Right renal pelvis (tissue), 4 donors: ENCODE data around the gene IL27RA. TPM values are rescaled to one million over a fixed set of nuclear protein-coding genes. Genes with fewer than 3 reads are reported as not detected.
A peak's percentile ranks its signal among the peaks of the same experiment; 100 is the strongest.

Source experiments
- DNase-seq, 4 donors: peaks; one replicate each; pipeline ENCODE4 v3.0.0-alpha.2; 2013; ENCODE audit warnings: low read depth in 4 of 4, low spot score in 3 of 4, missing footprints in 1 of 4
- polyA plus RNA-seq, 4 donors: library from polyadenylated mRNA; unstranded; fragments of 120-200 nt; gene quantifications; one replicate each; pipeline ENCODE4 v1.2.1, GENCODE V29; 2013; ENCODE audit not compliant: insufficient read length in 4 of 4

IL27RA gene
- polyA plus RNA-seq, 4 donors, result 6.5 to 8.2 (median 7.3) TPM

- no peak for DNase-seq
Observed at GRCh38 chr19:14056741-14057356, 25.3 kb downstream of the IL27RA start.

GRCh38 chr19:14058182-14059092 lies 26.9 kb downstream of the IL27RA start:
- no peak for DNase-seq

GRCh38 chr19:14059093-14059480 lies 27.5 kb downstream of the IL27RA start:
- no peak for DNase-seq

- no peak for DNase-seq
Observed at GRCh38 chr19:14059652-14060155, 28.1 kb downstream of the IL27RA start.

GRCh38 chr19:14061081-14061749 lies 29.7 kb downstream of the IL27RA start:
- DNase-seq, result no peak

GRCh38 chr19:14061751-14062557 lies 30.4 kb downstream of the IL27RA start, which contains the start of gene PALM3:
TSS of gene PALM3 (minus strand) at chr19:14062076. CDS start at chr19:14061980, 96 bp downstream.
- DNase-seq, result peak in 1 of 4 donors; percentile 61

- no peak for DNase-seq
Observed at GRCh38 chr19:14062558-14062855, 30.9 kb downstream of the IL27RA start.

GRCh38 chr19:14063105-14063504 lies 31.5 kb downstream of the IL27RA start:
- no peak for DNase-seq

GRCh38 chr19:14066134-14066533 lies 34.6 kb downstream of the IL27RA start:
- DNase-seq, result no peak

GRCh38 chr19:14070268-14071050 lies 38.9 kb downstream of the IL27RA start:
- DNase-seq, result no peak

GRCh38 chr19:14072535-14073260 lies 41.1 kb downstream of the IL27RA start, which contains the start of gene MISP3:
TSS of gene MISP3 (plus strand) at chr19:14072786. CDS start at chr19:14073310, 524 bp downstream.
- DNase-seq, result no peak

- DNase-seq, result no peak
Observed at GRCh38 chr19:14073261-14073924, 41.8 kb downstream of the IL27RA start.

GRCh38 chr19:14073925-14074838 lies 42.6 kb downstream of the IL27RA start:
- no peak for DNase-seq

- no peak for DNase-seq
Observed at GRCh38 chr19:14078411-14078810, 46.8 kb downstream of the IL27RA start.

- DNase-seq, result peak; percentile 99 to 100 (median 100)
Observed at GRCh38 chr19:14080887-14081796, 49.6 kb downstream of the IL27RA start.
